ENCODE measurements around the gene RASSF8.
A peak's percentile ranks its signal among the peaks of the same experiment; 100 is the strongest.

Gene RASSF8

DNA sequence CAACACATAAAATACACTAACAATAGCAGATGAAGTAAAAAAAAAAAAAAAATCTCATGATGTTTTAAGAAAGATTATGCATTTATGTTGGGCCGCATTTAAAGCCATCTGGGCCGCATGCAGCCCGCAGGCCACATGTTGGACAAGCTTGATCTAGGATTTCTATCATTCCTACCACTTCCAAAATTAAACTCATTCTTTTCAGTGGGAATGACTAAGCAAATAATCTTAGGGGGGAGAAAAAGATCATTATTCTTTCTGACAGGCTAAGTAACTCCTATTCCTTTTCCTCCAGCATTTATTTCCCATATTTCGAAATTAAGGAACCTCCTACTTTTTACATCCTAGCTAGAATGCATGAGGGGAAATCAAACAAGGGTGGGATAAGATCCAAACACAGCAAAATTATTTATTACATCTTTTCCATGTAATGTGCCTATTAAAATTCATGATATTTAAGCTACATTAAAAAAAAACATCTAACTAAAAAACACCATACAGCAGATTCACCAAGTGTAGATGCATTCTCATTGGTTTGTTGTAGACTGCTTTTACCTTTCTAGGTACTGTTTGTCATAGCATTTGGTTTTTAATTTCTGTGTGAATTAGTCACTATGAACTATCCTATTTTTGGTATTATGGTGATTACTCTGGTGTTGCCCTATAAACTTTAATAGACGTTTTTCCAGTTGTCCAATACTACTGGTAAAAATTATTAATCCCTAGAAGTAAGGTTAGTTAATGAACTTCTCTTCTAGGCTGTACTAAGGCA is 76.1 kb downstream of the RASSF8 start:
- no peak for TF ChIP-seq ZFX (IDR thresholded peaks at IDR 0.05)
- no peak for TF ChIP-seq CTCF (conservative IDR thresholded peaks at IDR 0.05)
- no peak overlapping the region for H3K27ac ChIP-seq

DNA sequence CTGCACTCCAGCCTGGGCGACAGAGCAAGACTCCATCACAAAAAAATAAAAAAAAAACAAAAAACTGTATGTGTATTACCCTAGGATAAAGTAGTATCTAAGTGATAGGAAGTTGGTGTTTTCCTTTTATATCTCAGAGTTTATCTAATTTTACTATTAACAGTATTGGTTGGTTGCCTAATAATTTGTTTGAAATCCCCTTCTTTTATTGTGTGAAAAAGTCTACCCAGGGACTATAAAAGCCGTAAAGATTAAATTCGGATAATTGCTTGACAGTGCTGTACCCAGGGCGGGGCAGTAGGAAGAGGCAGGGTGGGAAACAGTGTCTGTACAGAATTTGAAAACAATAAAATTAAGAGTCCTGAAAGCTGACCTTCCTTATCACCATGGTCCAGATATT is 78.4 kb downstream of the RASSF8 start:
- H3K27ac ChIP-seq = no peak overlapping the region
- TF ChIP-seq ZFX (IDR thresholded peaks at IDR 0.05) (no peak), CTCF (conservative IDR thresholded peaks at IDR 0.05) (no peak)

- no peak for TF ChIP-seq CTCF (conservative IDR thresholded peaks at IDR 0.05)
- TF ChIP-seq ZFX (IDR thresholded peaks at IDR 0.05) = no peak
- no peak overlapping the region for H3K27ac ChIP-seq
These were observed 79.2 kb downstream of the RASSF8 start for GRCh38 chr12:26037615-26038220.

DNA sequence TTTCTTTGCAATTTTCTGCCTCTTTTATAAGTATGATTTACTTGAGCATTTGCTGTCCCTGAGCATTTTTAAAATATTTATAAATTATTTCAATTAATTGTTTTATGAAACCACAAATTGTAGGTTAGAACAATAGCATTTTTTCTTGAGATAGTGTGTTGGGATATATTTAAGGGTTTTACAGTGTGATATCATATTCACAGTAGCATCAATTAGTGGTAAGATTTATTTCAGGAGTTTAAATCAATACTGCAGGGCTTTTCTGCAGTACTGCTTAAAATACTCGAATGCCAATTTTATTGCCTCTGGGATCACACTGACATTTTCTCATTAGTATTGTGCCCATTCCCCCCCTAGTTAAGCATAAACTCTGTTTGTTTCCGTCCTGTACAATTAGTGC is 84.2 kb downstream of the RASSF8 start:
- TF ChIP-seq ZFX (IDR thresholded peaks at IDR 0.05) (no peak), CTCF (conservative IDR thresholded peaks at IDR 0.05) (no peak)
- peak overlapping the region; percentile 43; the same call in 1 of the 2 replicates for H3K27ac ChIP-seq

DNA sequence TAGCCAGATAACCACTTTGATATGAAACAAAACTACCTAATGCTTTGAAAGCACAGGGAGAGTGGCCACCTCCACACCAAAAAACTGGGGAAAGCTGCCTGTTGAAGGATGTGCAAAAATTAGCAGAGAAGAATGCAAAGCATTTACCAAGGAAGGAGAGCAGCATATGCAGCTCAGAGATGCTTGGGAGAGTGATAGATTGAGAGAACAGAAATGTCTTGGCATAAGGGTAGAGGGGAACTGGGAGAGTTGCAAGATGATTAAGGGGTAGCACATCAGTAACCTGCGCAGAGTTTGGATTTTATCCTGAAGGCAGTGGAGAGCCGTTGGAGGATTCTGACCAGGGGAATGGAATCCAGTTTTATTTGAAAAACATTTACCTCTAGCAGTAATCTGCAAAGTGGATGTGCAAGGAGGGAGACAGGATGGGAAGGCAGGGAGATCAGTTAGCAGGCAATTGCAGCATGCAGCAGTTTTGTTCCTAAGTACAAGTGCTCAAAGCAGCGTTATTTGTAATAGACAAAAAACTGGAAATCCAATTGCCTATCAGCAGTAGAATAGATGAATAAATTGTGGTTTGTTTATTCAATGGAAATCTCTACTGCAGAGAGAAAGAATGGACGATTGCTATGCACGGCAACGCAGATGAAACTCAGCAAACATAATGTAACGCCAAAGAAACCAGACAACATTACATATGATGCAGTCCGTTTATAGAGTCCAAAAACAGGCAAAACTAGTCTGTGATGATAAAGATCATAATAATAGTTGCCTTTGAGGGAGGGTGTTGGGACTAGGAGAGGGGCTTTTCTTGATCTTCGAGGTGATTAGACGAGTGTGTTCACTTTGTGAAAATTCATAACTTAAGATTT is 84.9 kb downstream of the RASSF8 start:
- no peak for TF ChIP-seq ZFX (IDR thresholded peaks at IDR 0.05)
- no peak for TF ChIP-seq CTCF (conservative IDR thresholded peaks at IDR 0.05)
- H3K27ac ChIP-seq = peak overlapping the region; percentile 53; the same call in 1 of the 2 replicates

DNA sequence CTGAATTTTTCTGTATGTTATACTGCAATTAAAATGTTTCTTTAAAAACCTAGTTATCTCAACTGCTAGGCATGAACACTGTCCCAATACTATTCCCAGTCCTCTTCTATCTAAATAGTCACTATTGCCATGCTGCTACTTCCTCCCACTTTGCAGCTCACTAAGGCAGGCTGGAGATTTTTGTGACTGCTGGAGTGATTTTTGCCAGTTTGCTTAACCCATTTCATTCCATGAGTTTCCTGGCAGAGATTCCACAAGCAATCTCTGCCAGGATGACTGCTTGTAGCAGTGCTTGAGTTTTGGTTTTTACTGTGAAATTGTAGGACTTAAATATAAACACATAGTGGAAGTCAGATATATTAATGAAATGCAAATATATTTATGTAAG is 85.5 kb downstream of the RASSF8 start:
- H3K27ac ChIP-seq = peak overlapping the region; percentile 53; the same call in 1 of the 2 replicates

More for the DNA sequence above, 85.5 kb downstream of the RASSF8 start:
- no peak for TF ChIP-seq CTCF (conservative IDR thresholded peaks at IDR 0.05)
- TF ChIP-seq ZFX (IDR thresholded peaks at IDR 0.05) = no peak
